Neural cell (in vitro differentiated cells): Measurements from ENCODE around the gene CRAT.

Experiments
- EP300 ChIP-seq: fragments of 450-650 bp; conservative IDR thresholded peaks from 2 replicates; pipeline ENCODE4 v1.6.1; 2014; ENCODE audit warnings: antibody characterized with exemption, mild to moderate bottlenecking, moderate library complexity; ENCODE audit not compliant: poor library complexity, severe bottlenecking
- EZH2 ChIP-seq: fragments of 200-600, 300-800 bp; shearing (Covaris generic), sonication (generic); IDR thresholded peaks from 2 replicates; pipeline ENCODE4 v1.6.1; 2014; ENCODE audit warnings: antibody characterized with exemption, low read length, borderline replicate concordance, mild to moderate bottlenecking; ENCODE audit not compliant: insufficient read depth, poor library complexity, severe bottlenecking
- POLR2AphosphoS5 ChIP-seq: IDR thresholded peaks from 2 replicates; pipeline ENCODE4 v1.6.1; 2012
- REST ChIP-seq: IDR thresholded peaks from 2 replicates; pipeline ENCODE4 v1.6.1; 2012; ENCODE audit warnings: borderline replicate concordance
- TAF1 ChIP-seq: IDR thresholded peaks from 2 replicates; pipeline ENCODE4 v1.6.1; 2012; ENCODE audit warnings: low read depth
- TF ChIP-seq, protein P1 (sequence below): fragments of 450-650 bp; IDR thresholded peaks from 2 replicates; pipeline ENCODE4 v1.5.1; 2014; ENCODE audit warnings: antibody characterized with exemption, mild to moderate bottlenecking, moderate library complexity; ENCODE audit not compliant: poor library complexity, severe bottlenecking

DNA sequence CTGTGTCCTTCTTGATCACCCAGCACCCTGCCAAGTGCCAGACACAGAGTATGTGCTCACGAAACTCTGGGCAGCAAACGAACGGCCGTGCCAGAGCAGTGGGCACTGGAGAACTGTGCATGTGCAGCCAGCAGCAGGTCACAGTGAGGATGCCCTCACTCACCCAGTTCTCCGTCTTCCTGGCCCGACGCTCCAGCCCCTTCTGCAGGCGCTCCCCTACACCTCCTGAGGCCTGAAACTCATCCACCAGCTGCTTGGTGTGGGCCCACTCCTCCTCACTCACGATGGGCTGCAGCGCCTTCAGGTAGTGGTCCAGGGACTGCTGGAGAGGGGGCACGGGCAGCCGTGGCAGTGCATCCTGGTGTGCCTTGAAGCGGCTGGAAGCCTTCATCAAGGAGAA is 2.9 kb downstream of the CRAT start:
- TF ChIP-seq, protein P1, sequence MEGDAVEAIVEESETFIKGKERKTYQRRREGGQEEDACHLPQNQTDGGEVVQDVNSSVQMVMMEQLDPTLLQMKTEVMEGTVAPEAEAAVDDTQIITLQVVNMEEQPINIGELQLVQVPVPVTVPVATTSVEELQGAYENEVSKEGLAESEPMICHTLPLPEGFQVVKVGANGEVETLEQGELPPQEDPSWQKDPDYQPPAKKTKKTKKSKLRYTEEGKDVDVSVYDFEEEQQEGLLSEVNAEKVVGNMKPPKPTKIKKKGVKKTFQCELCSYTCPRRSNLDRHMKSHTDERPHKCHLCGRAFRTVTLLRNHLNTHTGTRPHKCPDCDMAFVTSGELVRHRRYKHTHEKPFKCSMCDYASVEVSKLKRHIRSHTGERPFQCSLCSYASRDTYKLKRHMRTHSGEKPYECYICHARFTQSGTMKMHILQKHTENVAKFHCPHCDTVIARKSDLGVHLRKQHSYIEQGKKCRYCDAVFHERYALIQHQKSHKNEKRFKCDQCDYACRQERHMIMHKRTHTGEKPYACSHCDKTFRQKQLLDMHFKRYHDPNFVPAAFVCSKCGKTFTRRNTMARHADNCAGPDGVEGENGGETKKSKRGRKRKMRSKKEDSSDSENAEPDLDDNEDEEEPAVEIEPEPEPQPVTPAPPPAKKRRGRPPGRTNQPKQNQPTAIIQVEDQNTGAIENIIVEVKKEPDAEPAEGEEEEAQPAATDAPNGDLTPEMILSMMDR: no peak
- TF ChIP-seq TAF1: no peak
- TF ChIP-seq REST: no peak
- no peak for TF ChIP-seq POLR2AphosphoS5
- TF ChIP-seq EZH2: no peak
- no peak for TF ChIP-seq EP300
